Measurements from ENCODE around the gene SCGB2A2. TPM values are rescaled to one million over a fixed set of nuclear protein-coding genes. Genes with fewer than 3 reads are reported as not detected.

The SCGB2A2 gene
- total and polyA plus RNA-seq, 10 donors: not detected

DNA sequence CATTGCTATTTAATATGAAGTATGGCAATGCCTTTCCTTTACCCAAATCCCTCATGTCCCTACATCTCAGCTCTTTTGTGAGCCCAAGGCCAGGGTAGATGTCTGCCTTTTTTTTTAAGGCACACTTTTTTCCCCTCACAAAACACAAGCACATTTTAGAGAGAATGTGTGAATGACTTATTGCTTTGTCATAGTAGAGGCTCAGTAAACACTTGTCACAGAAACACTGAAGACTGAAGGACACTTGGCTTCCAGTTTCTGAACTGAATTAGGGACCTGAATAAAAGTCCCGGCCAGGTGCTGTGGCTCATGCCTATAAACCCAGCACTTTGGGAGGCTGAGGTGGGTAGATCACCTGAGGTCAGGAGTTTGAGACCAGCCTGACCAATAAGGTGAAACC, 2.9 kb upstream of the SCGB2A2 start:
- no peak for TF ChIP-seq POLR2AphosphoS5 (IDR thresholded peaks at IDR 0.05)
- TF ChIP-seq, protein P1, sequence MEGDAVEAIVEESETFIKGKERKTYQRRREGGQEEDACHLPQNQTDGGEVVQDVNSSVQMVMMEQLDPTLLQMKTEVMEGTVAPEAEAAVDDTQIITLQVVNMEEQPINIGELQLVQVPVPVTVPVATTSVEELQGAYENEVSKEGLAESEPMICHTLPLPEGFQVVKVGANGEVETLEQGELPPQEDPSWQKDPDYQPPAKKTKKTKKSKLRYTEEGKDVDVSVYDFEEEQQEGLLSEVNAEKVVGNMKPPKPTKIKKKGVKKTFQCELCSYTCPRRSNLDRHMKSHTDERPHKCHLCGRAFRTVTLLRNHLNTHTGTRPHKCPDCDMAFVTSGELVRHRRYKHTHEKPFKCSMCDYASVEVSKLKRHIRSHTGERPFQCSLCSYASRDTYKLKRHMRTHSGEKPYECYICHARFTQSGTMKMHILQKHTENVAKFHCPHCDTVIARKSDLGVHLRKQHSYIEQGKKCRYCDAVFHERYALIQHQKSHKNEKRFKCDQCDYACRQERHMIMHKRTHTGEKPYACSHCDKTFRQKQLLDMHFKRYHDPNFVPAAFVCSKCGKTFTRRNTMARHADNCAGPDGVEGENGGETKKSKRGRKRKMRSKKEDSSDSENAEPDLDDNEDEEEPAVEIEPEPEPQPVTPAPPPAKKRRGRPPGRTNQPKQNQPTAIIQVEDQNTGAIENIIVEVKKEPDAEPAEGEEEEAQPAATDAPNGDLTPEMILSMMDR (IDR thresholded peaks at IDR 0.05 in 8 of 11, conservative IDR thresholded peaks at IDR 0.05 in 3 of 11): no peak
- TF ChIP-seq POLR2A (IDR thresholded peaks at IDR 0.05): no peak
- 73 to 100% (median 91%) methylated on average over 1 of the region's 1 CpG for WGBS, 5 donors
- intact Hi-C loops (cut with DNase I; ENCODE audit: low total_unique reads): no loop called here
- no peaks in the 10 kb centered on the region for H3K9me3 ChIP-seq
- DNase-seq: no peak
- H3K27ac ChIP-seq: no peak overlapping the region
- peaks cover 0 to 8% (median 0%) of the 10 kb centered on the region in 7 donors for H3K27me3 ChIP-seq (replicated peaks in 1 of 7)
- H3K4me3 ChIP-seq: no peak overlapping the region
- no peaks in the 10 kb centered on the region for H3K4me1 ChIP-seq
- no peaks in the 10 kb centered on the region for H3K36me3 ChIP-seq

DNA sequence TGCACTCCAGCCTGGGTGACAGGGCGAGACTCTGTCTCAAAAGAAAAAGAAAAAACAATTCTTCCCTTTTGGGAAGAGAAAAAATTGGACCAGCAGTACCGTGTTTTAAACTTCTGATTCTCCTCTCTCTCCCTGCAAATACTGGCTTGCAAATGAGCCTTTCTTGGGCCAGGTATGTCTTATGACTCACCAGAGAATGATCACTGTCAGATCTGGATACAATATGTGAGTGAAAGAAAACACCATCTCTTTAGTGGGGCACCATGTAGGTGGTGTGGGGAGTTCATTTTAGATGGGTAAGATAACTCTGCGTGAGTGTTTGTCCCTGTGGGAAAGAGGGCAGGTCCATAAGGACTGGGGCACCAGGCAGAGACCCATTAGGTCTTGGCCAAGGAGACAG, 2.4 kb upstream of the SCGB2A2 start:
- intact Hi-C loops (cut with DNase I; ENCODE audit: low total_unique reads): no loop called here
- no peaks in the 10 kb centered on the region for H3K9me3 ChIP-seq
- H3K27ac ChIP-seq: no peak overlapping the region
- no peaks in the 10 kb centered on the region for H3K36me3 ChIP-seq
- H3K27me3 ChIP-seq (replicated peaks in 1 of 7): peaks cover 0 to 8% (median 0%) of the 10 kb centered on the region in 7 donors
- no peak for DNase-seq
- TF ChIP-seq POLR2AphosphoS5 (IDR thresholded peaks at IDR 0.05): no peak
- TF ChIP-seq, protein P1 (IDR thresholded peaks at IDR 0.05 in 8 of 11, conservative IDR thresholded peaks at IDR 0.05 in 3 of 11): no peak
- no peak for TF ChIP-seq POLR2A (IDR thresholded peaks at IDR 0.05)
- H3K4me1 ChIP-seq: no peaks in the 10 kb centered on the region
- H3K4me3 ChIP-seq: no peak overlapping the region
- WGBS, 5 donors: 74 to 86% (median 77%) methylated on average over 3 of the region's 3 CpGs

DNA sequence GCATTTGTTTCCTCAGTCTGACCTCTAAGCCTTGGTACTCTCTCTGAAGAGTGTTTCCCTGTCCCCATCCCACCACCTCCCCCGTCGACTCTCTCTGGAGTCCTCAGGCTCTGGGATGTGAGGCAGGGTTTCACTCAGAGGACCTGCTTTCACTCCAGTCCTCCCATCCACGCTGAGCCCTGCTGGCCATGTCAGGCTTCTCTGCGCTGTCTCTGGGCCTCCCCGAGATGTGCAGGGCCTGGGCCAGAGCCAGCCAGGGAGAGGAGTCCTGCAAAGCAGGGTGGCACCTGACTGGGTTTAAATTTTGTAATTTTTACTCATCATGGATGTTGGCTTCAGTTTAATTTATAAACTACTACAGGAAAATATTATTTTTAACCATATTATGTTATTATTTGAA, 3.3 kb downstream of the SCGB2A2 start:
- Histone ChIP-seq H3K27ac (no peak overlapping the region), H3K4me3 (no peak overlapping the region), H3K4me1 (no peaks in the 10 kb centered on the region), H3K9me3 (no peaks in the 10 kb centered on the region), H3K27me3 (replicated peaks in 1 of 7) (peaks cover 0 to 8% (median 0%) of the 10 kb centered on the region in 7 donors), H3K36me3 (no peaks in the 10 kb centered on the region)
- WGBS, 5 donors: 65 to 80% (median 68%) methylated on average over 5 of the region's 5 CpGs
- intact Hi-C loops (cut with DNase I; ENCODE audit: low total_unique reads): no loop called here
- TF ChIP-seq POLR2AphosphoS5 (IDR thresholded peaks at IDR 0.05) (no peak), POLR2A (IDR thresholded peaks at IDR 0.05) (no peak)
- TF ChIP-seq, protein P1 (IDR thresholded peaks at IDR 0.05 in 8 of 11, conservative IDR thresholded peaks at IDR 0.05 in 3 of 11): no peak
- DNase-seq: no peak

DNA sequence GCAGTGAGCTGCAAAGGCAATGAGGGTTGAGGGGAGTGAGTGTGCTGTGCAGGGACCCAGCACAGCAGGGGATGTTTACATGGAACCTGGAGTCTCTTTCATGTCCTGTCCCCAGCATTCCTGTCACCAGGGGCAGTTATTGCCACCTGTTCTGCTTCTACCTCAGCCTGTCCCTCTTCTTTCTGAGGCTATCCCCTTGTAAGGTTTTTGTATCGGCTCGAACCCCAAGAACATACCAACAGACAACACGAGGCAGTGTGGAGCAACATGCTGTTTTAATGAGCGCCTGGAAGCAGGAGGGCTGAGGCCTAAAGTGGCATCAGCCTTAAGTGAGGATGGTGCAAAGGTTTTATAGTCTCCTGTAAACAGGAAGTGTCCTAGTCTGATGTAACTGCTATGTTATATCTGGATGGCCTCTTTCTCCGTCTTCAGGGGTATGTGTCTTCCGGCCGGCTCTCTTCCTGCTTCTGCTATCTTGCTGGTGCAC, 3.9 kb downstream of the SCGB2A2 start:
- H3K27me3 ChIP-seq (replicated peaks in 1 of 7): peaks cover 0 to 8% (median 0%) of the 10 kb centered on the region in 7 donors
- 70 to 77% (median 76%) methylated on average over 7 of the region's 7 CpGs for WGBS, 5 donors
- H3K36me3 ChIP-seq: no peaks in the 10 kb centered on the region
- DNase-seq: no peak
- no peak overlapping the region for H3K27ac ChIP-seq
- TF ChIP-seq, protein P1 (IDR thresholded peaks at IDR 0.05 in 8 of 11, conservative IDR thresholded peaks at IDR 0.05 in 3 of 11): no peak
- TF ChIP-seq POLR2AphosphoS5 (IDR thresholded peaks at IDR 0.05) (no peak), POLR2A (IDR thresholded peaks at IDR 0.05) (no peak)
- no peaks in the 10 kb centered on the region for H3K9me3 ChIP-seq
- H3K4me3 ChIP-seq: no peak overlapping the region
- intact Hi-C loops (cut with DNase I; ENCODE audit: low total_unique reads): no loop called here
- H3K4me1 ChIP-seq: no peaks in the 10 kb centered on the region

All from spleen (tissue), 11 donors.